HG03439 (cell line): ENCODE data around the gene CCNO.

Source experiments
- ATAC-seq: cut with Tn5 transposase; IDR thresholded peaks from one replicate; pipeline ENCODE4 v1.9.1; 2021; ENCODE audit warnings: mild to moderate bottlenecking, moderate library complexity; ENCODE audit not compliant: unreplicated experiment

The CCNO gene, protein sequence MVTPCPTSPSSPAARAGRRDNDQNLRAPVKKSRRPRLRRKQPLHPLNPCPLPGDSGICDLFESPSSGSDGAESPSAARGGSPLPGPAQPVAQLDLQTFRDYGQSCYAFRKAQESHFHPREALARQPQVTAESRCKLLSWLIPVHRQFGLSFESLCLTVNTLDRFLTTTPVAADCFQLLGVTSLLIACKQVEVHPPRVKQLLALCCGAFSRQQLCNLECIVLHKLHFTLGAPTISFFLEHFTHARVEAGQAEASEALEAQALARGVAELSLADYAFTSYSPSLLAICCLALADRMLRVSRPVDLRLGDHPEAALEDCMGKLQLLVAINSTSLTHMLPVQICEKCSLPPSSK

DNA sequence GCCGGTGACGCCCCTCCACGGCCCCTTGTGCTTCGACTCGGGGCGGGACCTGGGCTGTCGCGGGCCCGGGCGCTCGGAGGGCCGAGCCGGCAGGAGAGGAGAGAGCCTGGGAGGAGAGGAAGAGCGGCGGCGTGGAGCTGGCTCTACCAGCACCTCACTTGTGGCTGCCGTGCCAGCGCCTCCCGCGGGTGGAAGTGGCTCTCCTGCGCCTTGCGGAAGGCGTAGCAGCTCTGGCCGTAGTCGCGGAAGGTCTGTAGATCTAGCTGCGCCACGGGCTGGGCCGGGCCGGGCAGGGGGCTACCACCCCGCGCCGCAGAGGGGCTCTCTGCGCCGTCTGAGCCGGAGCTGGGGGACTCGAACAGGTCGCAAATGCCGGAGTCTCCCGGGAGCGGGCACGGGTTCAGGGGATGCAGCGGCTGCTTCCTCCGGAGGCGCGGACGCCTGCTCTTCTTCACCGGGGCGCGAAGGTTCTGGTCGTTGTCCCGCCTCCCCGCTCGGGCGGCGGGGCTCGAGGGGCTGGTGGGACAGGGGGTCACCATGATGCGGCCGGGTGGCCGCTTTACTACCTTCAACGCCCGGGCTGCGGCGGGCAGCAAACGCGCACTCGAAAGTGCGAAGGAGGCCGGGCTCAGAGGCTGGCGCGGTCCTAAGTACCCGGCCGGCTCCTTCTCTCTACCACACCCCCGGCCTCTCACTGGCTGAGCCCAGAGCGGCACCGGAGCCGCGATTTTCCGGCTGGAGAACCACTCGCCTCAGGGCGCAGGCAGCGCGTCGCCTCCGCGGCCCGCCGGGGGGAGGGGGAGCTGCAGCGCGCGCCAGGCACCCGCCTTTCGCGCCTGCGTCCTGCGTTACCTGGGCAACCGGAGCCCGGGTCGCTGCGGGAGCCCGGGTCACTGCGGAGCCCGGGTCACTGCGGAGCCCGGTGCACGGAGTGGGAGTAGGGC is at the start of gene CCNO:
CCNO (minus strand) TSS at position 624 of the 944 bp plus-strand sequence; CDS start at position 539, 85 bp downstream.
- ATAC-seq, result peak; percentile 60

DNA sequence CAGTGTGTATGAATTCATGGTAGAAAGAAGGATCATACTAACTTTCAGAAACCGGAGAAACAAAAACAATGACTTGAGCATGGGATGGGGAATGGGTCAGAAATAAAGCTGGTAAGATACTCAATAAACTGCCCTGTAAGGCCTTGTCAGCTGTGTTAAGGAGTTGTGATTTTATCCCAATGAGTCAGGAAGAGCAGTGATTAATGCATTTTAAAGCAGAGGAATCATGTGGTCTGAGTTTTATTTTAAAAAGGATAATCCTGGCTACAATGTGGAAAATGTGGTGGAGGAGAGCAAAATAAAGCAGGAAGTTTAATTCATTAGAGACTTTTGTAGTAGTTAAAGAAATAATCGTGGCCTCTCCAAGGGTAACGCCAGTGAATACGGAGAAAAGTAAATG is 45.4 kb upstream of the CCNO start:
- no peak for ATAC-seq

DNA sequence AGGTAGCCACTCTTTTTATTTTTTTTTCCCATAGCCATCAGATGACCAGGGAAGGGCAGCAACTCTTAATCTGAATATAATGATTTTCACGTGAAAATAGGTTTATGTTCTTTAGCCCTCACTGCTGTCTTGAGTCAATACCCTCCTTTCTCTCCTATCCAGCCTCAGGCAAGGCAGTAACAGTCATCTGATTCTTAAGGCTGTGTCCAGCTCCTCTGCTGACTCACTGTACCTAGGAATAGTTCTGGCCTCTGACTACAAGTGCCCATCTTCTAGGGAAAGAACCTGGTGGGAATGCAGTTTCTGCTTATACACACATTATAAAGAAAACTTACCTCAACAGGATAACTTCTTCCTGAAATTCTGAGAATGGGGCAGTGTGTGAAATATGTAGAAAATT is 43.4 kb upstream of the CCNO start:
- no peak for ATAC-seq

DNA sequence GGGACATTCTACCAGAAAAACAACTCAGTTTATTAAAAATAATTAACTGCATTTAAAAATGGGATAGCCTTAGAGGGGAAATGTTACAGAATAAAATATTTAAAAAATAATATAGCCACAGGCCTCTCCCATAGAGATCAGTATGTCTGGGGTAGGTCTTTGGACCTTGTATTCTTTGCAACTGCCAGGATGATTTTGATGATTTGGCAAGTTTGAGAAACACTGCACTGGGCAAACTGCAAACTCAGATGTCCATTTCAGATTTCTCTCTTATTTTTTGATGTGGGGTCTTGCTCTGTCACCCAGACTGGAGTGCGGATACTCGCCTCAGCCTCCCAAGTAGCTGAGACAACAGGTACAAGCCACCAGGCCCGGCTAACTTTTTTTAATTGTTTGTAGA is 24.9 kb upstream of the CCNO start:
- no peak for ATAC-seq

DNA sequence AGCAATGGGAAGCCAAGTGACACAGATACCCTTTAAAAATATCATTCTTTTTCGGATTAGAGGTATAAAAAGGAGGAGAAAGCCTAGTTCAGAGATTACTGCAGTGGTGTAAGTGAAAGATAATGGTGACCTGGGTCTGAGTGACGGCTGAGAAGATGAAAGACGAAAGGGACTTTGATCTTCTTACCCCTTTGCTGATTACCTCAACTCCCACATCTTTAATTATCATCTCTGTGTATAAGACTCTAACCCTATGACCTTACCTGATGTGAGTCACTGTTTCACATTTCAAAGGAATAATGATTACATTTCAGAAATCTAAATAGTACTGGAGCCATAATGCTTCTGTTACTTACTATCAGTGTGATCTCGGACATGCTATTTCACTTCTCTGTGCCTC is 21.4 kb upstream of the CCNO start:
- no peak for ATAC-seq

DNA sequence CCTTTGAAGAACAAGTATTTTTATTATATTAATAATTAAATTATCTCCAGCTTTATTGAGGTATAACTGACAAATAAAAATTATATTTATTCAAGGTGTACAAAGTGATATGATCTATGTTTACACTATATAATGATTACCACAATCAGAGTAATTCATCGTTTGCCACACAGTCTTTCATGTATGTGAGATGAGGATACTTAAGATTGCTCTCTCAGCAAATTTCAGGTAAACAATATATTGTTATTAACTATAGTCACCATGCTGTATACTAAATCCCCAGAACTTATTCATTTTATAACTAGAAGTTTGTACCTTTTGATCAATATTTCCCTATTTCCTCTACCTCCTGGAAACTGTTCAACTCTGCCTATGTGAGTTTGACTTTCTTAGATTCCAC is 16.7 kb upstream of the CCNO start:
- ATAC-seq, result no peak

DNA sequence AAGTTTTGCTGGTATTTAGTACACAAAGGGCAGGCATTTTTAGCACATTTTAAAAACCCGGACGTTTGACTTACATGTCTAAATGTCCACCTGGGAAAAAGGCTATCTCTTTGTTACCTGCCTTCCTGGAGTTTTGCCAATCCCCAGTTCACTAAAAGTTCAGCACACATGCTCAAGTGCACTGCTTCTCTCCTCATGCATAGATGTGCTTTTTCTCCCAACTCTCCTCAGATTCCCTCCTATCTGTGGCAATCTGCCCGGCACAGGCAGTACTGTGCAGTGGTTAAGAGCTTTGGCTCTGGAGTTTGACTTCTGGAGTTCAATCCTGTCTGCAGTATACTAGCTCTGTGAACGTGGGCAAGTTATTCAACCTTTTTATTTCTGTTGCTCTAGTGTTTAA is 8.3 kb upstream of the CCNO start:
- ATAC-seq, result no peak

DNA sequence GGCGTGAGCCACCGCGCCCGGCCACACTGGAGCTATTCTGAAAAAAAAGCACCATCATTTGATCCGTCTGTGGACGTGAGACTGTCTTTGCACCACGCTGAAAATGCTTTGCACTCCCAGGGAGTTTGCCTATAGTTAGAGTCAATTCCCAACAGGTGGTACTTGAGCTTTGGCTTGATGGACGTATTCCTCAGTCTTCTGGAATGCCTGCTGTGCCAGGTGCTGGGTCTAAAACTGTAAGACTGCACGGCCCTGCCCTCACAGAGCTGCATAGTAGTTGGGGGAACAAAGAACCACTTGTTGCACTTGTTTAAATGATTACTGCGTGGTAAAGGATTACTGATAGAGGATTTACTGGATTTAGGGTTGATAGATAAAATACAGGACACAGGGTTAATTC is 3.4 kb upstream of the CCNO start:
- ATAC-seq, result no peak

DNA sequence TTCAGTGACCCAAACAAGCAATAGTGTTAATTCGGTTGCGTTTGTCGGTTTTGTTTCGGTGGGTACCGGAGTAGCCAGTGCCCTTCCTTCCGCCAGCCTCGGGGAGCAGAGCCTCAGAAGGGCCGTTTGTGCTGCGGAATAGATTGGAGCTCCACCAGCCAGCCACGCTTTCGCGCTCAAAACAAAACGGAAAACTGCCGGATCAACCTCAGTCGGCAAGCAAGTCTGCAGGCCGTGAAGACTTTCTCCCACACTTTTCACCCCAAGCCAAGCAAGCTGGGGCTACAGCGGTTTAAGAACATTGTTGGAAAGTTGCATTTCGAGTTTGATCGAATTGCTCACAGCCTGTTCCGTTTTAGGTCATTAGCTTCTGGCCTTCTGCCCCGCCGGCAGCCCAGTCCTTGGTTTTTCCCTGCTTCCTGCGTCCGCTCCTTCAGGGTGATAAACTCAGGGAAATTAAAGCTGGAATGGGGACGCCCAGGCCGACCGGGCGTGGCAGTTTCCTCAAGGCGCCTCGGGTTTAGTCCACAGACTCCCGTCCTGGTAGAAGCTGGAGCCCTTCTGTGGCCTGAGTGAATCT is 803 bp upstream of the CCNO start:
- no peak for ATAC-seq

DNA sequence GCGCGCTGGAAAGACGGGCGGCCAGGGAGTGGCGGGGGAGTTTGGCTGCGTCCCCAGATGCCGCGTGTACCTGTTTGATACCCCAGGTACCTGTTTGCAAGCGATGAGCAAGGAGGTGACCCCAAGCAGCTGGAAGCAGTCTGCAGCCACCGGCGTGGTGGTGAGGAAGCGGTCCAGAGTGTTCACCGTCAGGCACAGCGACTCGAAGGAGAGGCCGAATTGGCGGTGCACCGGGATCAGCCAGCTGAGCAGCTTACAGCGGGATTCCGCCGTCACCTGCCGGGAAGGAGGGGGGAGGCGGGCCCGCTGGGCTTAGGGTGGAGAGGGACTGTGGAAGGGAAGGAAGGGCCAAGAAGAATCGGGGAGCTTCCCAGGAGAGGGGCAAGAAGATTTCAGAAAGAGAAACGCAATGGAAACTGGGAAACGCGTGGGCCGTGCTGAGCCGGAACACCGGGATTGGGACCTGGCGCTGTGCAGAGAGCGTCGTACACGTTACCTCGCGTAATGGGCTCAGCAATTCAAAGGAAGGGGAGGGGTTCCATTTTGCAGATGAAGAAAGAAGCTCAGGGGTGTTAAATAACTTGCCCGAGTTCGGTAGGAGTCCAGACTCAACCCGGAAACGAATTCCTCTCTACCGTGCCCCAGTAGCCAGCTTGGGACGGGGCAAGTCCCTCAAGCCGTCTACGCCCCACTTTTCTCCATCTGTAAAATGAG is 980 bp downstream of the CCNO start:
- ATAC-seq, result peak; percentile 8

DNA sequence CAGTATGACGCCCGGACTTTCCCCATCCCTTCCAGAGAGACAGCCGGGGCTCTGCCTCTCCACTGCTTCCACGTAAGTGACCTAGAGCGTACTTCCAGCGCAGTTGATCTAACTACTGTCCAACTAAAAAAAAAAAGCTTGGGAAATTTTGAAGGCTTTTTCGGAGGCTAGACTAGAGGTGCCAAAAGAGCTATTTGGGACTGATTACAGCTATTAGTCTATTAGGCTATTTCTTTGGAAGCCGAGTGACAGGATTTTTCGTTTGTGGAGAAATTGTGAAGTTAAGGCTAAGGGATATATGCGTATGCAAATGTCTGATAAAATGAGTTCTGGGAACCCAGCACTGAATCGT is 1.5 kb downstream of the CCNO start:
- ATAC-seq, result no peak

DNA sequence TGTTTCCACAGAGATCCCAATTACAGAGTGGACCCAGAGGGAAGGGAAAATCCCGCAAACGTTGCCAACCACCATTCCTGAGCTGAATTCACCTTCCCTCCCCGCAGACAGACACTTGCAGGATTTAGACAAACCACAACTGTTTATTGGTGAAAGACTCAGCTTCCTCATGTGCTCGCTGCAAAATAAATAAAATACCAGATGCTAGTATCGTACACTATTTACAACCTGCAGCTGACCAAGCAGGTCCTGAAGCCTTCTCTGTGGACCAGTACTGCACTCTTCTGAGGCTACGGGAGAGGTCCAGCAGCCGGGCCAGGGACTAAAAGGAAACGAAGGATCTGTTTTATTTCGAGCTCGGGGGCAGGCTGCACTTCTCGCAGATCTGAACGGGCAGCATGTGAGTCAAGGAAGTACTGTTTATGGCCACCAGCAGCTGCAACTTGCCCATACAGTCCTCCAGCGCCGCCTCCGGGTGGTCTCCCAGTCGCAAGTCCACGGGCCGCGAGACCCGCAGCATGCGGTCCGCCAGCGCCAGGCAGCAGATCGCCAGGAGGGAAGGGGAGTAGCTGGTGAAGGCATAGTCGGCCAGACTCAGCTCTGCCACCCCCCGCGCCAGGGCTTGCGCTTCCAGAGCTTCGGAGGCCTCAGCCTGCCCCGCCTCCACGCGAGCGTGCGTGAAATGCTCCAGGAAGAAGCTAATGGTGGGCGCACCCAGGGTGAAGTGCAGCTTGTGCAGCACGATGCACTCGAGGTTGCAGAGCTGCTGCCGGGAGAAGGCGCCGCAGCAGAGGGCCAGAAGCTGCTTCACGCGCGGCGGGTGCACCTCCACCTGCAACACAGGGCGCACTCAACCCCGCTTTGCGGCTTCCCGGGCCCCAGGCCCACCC is 2.1 kb downstream of the CCNO start:
- ATAC-seq, result no peak

DNA sequence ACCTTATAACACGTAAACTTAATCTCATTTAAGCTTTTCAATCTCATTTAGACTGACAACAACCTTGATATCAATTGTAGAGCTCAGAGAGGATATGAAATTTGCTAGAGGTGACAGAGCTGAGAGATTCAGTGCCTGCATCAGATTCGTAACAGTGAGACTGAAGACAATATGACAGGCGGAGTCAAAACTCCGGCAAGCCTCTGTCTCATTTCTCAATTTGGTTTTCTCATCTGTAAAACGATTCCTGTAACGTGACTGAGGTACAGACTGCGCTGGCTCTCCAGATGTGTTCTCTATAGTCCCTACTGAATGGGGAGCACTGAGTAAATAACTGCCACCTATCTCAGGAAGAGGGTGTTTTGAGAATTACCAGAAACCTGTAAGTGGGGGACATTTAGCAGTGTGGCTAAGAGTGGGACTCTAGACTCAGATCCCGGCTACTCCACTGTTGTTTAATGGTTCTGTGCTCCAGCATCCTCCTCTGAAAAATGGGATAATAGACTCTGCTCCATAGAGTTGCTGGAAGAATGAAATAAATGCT is 3.2 kb downstream of the CCNO start:
- no peak for ATAC-seq

DNA sequence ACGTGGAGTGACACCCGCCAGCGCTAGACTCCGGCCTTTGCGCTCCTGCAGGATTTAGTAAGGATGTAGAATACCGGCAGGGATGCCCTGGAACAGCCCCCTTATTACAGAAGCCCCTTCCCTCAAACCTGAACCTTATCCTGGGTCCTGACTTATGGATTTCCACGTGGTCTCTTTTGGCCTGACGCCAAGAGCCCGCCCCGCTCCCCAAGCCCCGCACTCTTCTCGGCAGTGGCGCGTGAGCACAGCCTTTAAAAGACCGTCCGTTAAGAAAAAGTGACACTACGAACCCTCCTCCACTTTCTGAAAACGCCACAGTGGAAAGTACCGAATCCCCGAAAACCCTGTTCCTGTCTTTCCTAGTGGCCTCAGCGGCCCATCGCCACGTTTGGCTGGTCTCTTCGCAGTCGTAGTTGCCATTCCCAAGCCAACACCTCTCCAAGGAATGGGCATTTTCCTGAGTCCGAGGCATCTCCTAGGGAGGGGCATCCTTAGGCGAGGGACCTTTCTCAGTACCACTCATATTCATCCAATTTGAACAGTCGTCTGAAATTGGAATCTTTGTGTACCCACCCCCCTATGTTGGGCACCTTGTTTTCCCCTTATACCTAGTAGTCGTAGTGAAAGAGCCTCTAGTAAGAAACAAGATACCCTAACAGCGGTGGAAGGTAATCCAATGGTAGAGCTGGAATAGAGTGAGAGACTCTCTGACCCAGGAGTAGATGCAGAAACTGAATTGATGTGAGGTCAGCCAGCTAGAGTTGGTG is 5.6 kb downstream of the CCNO start:
- no peak for ATAC-seq

DNA sequence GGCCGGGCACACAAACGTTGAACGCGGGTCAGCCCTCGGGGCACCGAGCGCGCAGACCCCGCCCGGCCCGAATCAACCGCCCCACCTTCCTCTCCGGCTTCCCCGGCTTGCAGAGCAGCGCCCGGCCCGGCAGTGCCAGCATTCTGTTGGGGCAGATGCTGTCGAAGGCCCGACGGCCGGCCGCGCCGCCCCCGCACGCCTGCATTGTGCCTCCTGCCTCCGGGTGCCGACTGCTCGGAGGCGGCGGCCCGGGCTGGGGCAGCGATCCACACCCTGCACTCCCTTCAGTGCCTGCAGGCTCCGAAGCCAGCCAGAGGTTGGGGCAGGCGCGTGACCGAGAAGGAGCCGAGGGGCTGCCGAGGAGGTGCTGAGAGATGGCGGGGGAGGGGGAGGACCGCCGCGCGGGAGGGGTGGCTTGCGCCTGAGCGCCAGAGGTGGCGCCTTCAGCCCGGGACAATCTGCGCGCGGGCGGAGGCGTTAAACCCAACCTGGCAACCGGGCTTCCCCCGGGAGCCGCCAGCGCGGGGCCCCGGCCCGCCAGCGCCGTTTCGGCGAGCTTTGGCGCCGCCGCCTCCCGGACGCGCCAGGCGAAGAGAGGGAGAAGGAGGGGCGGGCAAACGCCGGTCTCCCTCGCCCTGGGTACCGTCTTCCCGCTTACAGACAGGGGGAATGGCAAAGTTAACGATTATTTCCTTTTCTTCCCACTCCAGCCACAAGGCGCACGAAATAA is 6.3 kb downstream of the CCNO start, which contains the start of gene MCIDAS:
MCIDAS (minus strand) TSS at position 382 of the 730 bp plus-strand sequence; CDS start at position 205, 177 bp downstream.
- ATAC-seq, result peak; percentile 56

DNA sequence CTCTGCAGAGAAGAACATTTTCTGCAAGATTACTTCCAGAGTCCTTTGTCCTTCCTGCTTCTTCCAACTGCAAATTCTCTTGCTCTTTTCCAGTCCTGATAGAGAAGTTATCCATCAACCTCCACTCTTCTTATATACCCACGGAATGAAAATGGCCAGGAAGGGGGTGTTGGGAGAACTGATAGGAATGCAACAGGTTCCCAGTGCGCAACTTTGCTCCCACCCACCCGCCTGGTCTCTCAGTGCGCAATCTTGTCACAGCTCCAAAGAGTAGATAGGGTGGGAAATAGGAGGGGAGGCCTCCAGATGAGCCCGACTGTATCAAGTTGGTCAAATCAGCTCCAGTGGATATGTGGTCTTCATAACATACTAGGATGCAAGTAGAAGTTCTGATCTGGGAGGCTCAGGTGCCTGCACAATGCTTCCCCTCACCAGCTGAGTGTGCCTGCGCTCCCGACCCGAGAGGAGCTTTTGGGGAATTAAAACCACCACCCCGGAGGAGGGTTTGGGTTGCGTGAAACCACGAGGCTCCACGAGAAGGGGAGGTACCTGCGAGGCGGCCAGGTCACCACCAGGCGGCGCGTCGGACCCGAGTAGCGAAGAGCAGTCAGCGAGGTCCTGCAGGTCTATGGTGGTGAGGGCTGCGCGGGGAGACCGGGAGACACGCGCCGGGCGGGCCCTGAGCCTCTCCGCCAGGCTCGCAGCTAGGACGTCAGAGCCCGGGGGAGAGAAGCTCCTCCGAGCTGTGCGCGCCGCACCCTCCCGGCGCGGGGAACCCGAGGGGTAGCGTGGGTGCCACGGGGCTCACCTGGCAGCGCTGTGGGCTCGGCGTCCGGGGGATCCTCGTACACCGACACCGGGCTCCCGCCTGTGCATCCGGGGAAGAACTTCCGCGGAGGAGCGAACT is 7.1 kb downstream of the CCNO start:
- ATAC-seq, result peak; percentile 54

DNA sequence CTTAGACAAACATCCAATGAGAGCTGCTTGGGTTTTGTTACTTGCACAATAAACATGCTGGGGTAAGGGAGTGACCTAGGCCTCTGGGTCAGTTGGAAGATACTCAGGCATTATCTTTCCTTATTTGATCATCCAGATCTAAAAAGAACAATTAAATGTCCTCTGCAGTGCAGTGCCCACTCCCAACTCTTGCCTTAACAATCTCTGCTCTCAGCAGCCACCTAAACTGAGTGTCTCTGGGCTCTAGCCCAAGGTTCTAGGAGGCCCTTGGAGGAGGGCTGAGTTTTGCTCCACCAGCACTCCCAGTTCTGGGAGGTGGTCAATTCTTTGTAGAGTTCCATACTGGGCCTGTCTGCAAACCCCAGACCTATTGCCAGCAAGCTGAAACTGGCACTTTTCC is 8.1 kb downstream of the CCNO start:
- no peak for ATAC-seq
